ENCODE results near the gene SLIT3.

SLIT3 gene

GRCh38 chr5:168809218-168809617 lies 491.7 kb downstream of the SLIT3 start:
- DNase-seq = no peak

GRCh38 chr5:168808051-168808616 lies 492.8 kb downstream of the SLIT3 start:
- no peak for DNase-seq

GRCh38 chr5:168807287-168807686 lies 493.7 kb downstream of the SLIT3 start:
- no peak for DNase-seq

GRCh38 chr5:168803541-168803940 lies 497.4 kb downstream of the SLIT3 start:
- DNase-seq = no peak

- no peak for DNase-seq
Observed at GRCh38 chr5:168802337-168802736, 498.6 kb downstream of the SLIT3 start.

GRCh38 chr5:168801567-168801966 lies 499.4 kb downstream of the SLIT3 start:
- no peak for DNase-seq

- DNase-seq = no peak
Observed at GRCh38 chr5:168800701-168801100, 500.2 kb downstream of the SLIT3 start.

- no peak for DNase-seq
Observed at GRCh38 chr5:168798065-168799023, 502.6 kb downstream of the SLIT3 start.

- no peak for DNase-seq
Observed at GRCh38 chr5:168796593-168797580, 504.1 kb downstream of the SLIT3 start.

GRCh38 chr5:168796000-168796399 lies 504.9 kb downstream of the SLIT3 start:
- DNase-seq = no peak

- no peak for DNase-seq
Observed at GRCh38 chr5:168793841-168794837, 506.8 kb downstream of the SLIT3 start.

GRCh38 chr5:168792678-168793077 lies 508.3 kb downstream of the SLIT3 start:
- no peak for DNase-seq

- DNase-seq = no peak
Observed at GRCh38 chr5:168790671-168791250, 510.2 kb downstream of the SLIT3 start.

- DNase-seq = no peak
Observed at GRCh38 chr5:168790002-168790635, 510.8 kb downstream of the SLIT3 start.

- no peak for DNase-seq
Observed at GRCh38 chr5:168788786-168789185, 512.2 kb downstream of the SLIT3 start.

- no peak for DNase-seq
Observed at GRCh38 chr5:168788107-168788506, 512.8 kb downstream of the SLIT3 start.

- no peak for DNase-seq
Observed at GRCh38 chr5:168786147-168786546, 514.8 kb downstream of the SLIT3 start.

GRCh38 chr5:168784454-168784853 lies 516.5 kb downstream of the SLIT3 start:
- no peak for DNase-seq

- no peak for DNase-seq
Observed at GRCh38 chr5:168781941-168782571, 518.9 kb downstream of the SLIT3 start.

- DNase-seq = no peak
Observed at GRCh38 chr5:168780888-168781287, 520.1 kb downstream of the SLIT3 start.
